Measurements from ENCODE around the gene HK1.

Gene HK1

DNA sequence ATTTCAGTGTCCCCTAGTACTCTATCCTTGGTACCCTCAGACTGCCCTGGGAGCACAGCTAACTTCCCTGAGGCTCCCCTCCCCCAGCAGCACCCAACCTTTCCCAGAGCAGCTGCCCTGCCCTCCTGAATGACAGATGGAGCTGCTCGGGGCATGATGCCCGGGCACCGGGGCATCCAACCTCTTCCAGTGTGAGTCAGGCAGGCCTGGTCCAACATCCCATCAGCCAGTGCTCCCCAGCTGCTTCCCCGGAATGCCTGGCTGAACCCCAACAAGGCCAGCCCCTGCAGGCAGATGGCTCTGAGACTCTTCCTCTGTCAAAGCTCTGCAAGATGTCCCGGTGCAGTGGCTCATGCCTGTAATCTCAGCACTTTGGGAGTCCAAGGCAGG lies 161.0 kb downstream of the HK1 start:
- Histone ChIP-seq H3F3A (ENCODE audit: insufficient read depth, low read length) (no peaks in the 10 kb centered on the region), H3K79me2 (ENCODE audit: insufficient read depth, low read length) (no peaks in the 10 kb centered on the region), H3K9ac (ENCODE audit: low read length) (no peak overlapping the region), H3K36me3 (ENCODE audit: insufficient read depth, low read length) (no peaks in the 10 kb centered on the region; the same call in 1 of the 2 replicates), H3K27me3 (ENCODE audit: insufficient read depth, low read length) (peaks cover 3% of the 10 kb centered on the region; the same call in 1 of the 2 replicates), H3K4me3 (ENCODE audit: low read depth, low read length, poor library complexity, severe bottlenecking) (no peak overlapping the region), H4K20me1 (ENCODE audit: insufficient read depth, low read length) (no peaks in the 10 kb centered on the region), H3K9me2 (ENCODE audit: low read depth, low read length) (no peaks in the 10 kb centered on the region), H3K27ac (ENCODE audit: low read depth, low read length, poor library complexity, severe bottlenecking) (no peak overlapping the region), H3K4me1 (ENCODE audit: insufficient read depth, low read length, severe bottlenecking) (no peaks in the 10 kb centered on the region), H3K4me2 (ENCODE audit: low read length) (no peak overlapping the region), H3K9me3 (ENCODE audit: low read length) (no peaks in the 10 kb centered on the region), H2AFZ (ENCODE audit: low read length) (no peak overlapping the region)
- no peak for TF ChIP-seq EZH2 (IDR thresholded peaks at IDR 0.05; ENCODE audit: borderline replicate concordance, low read length)

DNA sequence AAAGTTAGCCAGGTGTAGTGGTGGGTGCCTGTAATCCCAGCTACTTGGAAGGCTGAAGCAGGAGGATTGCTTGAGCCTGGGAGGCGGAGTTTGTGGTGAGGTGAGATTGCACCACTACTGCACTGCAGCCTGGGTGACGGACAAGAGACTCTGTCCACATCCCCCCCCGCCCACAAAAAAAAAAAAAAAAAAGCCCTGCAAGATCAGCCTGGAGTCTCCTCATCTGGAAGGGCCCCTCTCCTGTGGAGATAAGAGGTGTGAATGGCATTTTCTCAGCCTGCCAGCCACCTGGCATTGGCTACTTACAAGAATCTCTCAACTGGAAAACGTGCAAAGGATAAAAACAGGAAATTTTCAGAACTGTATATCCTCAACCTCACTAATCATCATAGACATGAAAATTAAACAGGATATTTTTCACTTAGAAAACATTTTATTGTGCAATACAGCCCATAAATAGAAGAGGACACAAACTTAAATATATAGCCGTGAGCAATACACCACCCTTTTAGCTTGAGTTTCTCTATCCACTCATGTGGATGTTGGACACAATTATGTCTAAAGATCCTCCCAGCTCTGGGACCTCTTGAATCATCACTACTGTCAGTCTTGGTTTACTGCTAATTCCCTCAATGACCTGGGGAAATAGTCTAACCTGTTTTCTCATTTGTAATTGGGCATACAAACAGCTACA lies 161.7 kb downstream of the HK1 start:
- Histone ChIP-seq H4K20me1 (ENCODE audit: insufficient read depth, low read length) (no peaks in the 10 kb centered on the region), H3F3A (ENCODE audit: insufficient read depth, low read length) (no peaks in the 10 kb centered on the region), H3K4me1 (ENCODE audit: insufficient read depth, low read length, severe bottlenecking) (no peaks in the 10 kb centered on the region), H3K36me3 (ENCODE audit: insufficient read depth, low read length) (no peaks in the 10 kb centered on the region; the same call in 1 of the 2 replicates), H3K9ac (ENCODE audit: low read length) (no peak overlapping the region), H3K4me3 (ENCODE audit: low read depth, low read length, poor library complexity, severe bottlenecking) (no peak overlapping the region), H3K4me2 (ENCODE audit: low read length) (no peak overlapping the region), H3K9me2 (ENCODE audit: low read depth, low read length) (no peaks in the 10 kb centered on the region), H2AFZ (ENCODE audit: low read length) (no peak overlapping the region), H3K9me3 (ENCODE audit: low read length) (no peaks in the 10 kb centered on the region), H3K27ac (ENCODE audit: low read depth, low read length, poor library complexity, severe bottlenecking) (no peak overlapping the region), H3K79me2 (ENCODE audit: insufficient read depth, low read length) (no peaks in the 10 kb centered on the region), H3K27me3 (ENCODE audit: insufficient read depth, low read length) (peaks cover under 1% of the 10 kb centered on the region; the same call in 1 of the 2 replicates)
- TF ChIP-seq EZH2 (IDR thresholded peaks at IDR 0.05; ENCODE audit: borderline replicate concordance, low read length): no peak
- TF ChIP-seq, protein P1, sequence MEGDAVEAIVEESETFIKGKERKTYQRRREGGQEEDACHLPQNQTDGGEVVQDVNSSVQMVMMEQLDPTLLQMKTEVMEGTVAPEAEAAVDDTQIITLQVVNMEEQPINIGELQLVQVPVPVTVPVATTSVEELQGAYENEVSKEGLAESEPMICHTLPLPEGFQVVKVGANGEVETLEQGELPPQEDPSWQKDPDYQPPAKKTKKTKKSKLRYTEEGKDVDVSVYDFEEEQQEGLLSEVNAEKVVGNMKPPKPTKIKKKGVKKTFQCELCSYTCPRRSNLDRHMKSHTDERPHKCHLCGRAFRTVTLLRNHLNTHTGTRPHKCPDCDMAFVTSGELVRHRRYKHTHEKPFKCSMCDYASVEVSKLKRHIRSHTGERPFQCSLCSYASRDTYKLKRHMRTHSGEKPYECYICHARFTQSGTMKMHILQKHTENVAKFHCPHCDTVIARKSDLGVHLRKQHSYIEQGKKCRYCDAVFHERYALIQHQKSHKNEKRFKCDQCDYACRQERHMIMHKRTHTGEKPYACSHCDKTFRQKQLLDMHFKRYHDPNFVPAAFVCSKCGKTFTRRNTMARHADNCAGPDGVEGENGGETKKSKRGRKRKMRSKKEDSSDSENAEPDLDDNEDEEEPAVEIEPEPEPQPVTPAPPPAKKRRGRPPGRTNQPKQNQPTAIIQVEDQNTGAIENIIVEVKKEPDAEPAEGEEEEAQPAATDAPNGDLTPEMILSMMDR (IDR thresholded peaks at IDR 0.05; ENCODE audit: low read length): no peak

DNA sequence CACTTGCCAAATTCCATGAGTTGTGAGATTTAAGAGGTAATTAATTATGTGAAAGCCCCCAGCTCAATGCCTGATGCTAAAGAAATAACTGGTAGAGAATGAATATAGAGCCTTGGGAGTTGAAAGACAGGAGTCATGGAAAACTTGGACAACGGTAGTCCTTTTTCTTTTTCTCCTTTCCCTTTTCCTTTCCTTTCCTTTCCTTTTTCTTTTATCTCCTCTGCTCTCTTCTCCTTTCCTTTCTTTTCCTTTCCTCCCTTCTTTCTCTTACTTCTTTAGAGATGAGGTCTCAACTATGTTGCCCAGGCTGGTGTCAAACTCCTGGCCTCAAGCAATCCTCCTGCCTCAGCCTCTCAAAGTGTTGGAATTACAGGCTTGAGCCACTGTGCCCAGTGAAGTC lies 165.1 kb downstream of the HK1 start:
- Histone ChIP-seq H3K36me3 (ENCODE audit: insufficient read depth, low read length) (no peaks in the 10 kb centered on the region), H3K9me3 (ENCODE audit: low read length) (no peaks in the 10 kb centered on the region), H2AFZ (ENCODE audit: low read length) (no peak overlapping the region), H3K4me2 (ENCODE audit: low read length) (no peak overlapping the region), H3F3A (ENCODE audit: insufficient read depth, low read length) (no peaks in the 10 kb centered on the region), H3K4me3 (ENCODE audit: low read depth, low read length, poor library complexity, severe bottlenecking) (no peak overlapping the region), H3K27me3 (ENCODE audit: insufficient read depth, low read length) (no peaks in the 10 kb centered on the region; the same call in 1 of the 2 replicates), H3K27ac (ENCODE audit: low read depth, low read length, poor library complexity, severe bottlenecking) (no peak overlapping the region), H3K79me2 (ENCODE audit: insufficient read depth, low read length) (no peaks in the 10 kb centered on the region), H3K9me2 (ENCODE audit: low read depth, low read length) (no peaks in the 10 kb centered on the region), H3K4me1 (ENCODE audit: insufficient read depth, low read length, severe bottlenecking) (no peaks in the 10 kb centered on the region), H3K9ac (ENCODE audit: low read length) (no peak overlapping the region), H4K20me1 (ENCODE audit: insufficient read depth, low read length) (no peaks in the 10 kb centered on the region)
- TF ChIP-seq, protein P1 (IDR thresholded peaks at IDR 0.05; ENCODE audit: low read length): no peak
- TF ChIP-seq EZH2 (IDR thresholded peaks at IDR 0.05; ENCODE audit: borderline replicate concordance, low read length): no peak

DNA sequence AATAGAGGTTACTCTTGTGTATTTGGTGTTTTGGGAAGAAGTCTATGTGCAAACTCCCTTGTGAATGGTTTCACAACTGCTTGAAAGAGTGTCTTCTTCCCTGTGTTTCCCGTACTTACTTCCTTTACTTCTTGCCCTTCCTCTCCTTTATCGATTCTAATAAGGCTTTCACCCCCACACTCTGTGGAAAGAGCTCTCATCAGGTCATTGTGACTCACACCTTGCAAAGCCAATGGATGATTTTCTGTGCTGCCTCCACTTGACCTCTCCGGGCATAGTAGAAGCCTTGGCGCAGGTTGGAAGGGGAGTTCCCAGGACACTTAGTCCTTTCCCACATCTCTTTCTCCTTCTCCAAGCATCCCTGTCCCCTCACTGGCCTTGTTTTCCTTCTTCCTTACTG lies 166.7 kb downstream of the HK1 start:
- Histone ChIP-seq H3K4me3 (ENCODE audit: low read depth, low read length, poor library complexity, severe bottlenecking) (no peak overlapping the region), H3K4me1 (ENCODE audit: insufficient read depth, low read length, severe bottlenecking) (no peaks in the 10 kb centered on the region), H2AFZ (ENCODE audit: low read length) (no peak overlapping the region), H3F3A (ENCODE audit: insufficient read depth, low read length) (no peaks in the 10 kb centered on the region), H3K27me3 (ENCODE audit: insufficient read depth, low read length) (no peaks in the 10 kb centered on the region; the same call in 1 of the 2 replicates), H3K27ac (ENCODE audit: low read depth, low read length, poor library complexity, severe bottlenecking) (no peak overlapping the region), H3K9ac (ENCODE audit: low read length) (no peak overlapping the region), H3K9me2 (ENCODE audit: low read depth, low read length) (no peaks in the 10 kb centered on the region), H3K36me3 (ENCODE audit: insufficient read depth, low read length) (no peaks in the 10 kb centered on the region), H3K9me3 (ENCODE audit: low read length) (no peaks in the 10 kb centered on the region), H4K20me1 (ENCODE audit: insufficient read depth, low read length) (no peaks in the 10 kb centered on the region), H3K4me2 (ENCODE audit: low read length) (no peak overlapping the region), H3K79me2 (ENCODE audit: insufficient read depth, low read length) (no peaks in the 10 kb centered on the region)
- TF ChIP-seq EZH2 (IDR thresholded peaks at IDR 0.05; ENCODE audit: borderline replicate concordance, low read length): no peak
- TF ChIP-seq, protein P1 (IDR thresholded peaks at IDR 0.05; ENCODE audit: low read length): no peak
